Loucy (cell line): Measurements from ENCODE around the gene NUP214.

Source experiments
- EZH2phosphoT487 ChIP-seq: fragments of 200-600 bp; IDR thresholded peaks from 2 replicates; pipeline ENCODE4 v1.6.1; 2018; ENCODE audit warnings: antibody characterized with exemption, mild to moderate bottlenecking, moderate library complexity, borderline replicate concordance
- TF ChIP-seq, protein P1 (sequence below): fragments of 200-600 bp; sonication (generic); conservative IDR thresholded peaks from 2 replicates; pipeline ENCODE4 v1.5.1; 2014; ENCODE audit warnings: mild to moderate bottlenecking, antibody characterized with exemption, low read length

DNA sequence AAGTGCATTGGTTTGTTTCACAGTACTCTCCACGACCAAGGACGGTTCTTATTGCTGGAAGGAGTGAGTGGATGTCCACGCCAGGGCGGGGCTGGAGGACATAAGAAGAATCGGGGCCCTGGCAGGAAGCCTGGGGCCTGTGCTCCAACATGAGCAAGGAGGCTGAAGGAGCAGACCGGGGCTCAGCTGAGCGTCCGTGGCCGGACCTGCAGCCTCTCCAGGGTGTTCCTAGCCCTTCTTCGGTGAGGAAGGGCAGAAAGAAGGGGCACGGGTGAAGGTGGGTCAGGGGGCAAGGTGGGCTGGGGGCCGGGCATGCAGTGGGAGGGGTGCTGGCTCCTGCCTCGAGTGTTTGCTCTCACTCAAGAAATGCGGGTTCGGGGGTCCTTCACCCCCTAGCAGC, 132.8 kb downstream of the NUP214 start:
- TF ChIP-seq, protein P1, sequence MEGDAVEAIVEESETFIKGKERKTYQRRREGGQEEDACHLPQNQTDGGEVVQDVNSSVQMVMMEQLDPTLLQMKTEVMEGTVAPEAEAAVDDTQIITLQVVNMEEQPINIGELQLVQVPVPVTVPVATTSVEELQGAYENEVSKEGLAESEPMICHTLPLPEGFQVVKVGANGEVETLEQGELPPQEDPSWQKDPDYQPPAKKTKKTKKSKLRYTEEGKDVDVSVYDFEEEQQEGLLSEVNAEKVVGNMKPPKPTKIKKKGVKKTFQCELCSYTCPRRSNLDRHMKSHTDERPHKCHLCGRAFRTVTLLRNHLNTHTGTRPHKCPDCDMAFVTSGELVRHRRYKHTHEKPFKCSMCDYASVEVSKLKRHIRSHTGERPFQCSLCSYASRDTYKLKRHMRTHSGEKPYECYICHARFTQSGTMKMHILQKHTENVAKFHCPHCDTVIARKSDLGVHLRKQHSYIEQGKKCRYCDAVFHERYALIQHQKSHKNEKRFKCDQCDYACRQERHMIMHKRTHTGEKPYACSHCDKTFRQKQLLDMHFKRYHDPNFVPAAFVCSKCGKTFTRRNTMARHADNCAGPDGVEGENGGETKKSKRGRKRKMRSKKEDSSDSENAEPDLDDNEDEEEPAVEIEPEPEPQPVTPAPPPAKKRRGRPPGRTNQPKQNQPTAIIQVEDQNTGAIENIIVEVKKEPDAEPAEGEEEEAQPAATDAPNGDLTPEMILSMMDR, result no peak
- no peak for TF ChIP-seq EZH2phosphoT487
